Thyroid gland (tissue), 4 donors: Measurements from ENCODE around the gene KIF13A.

Experiments
- POLR2A ChIP-seq, 2 donors: fragments of 450-650 bp; IDR thresholded peaks; one replicate each; pipeline ENCODE4 v1.6.1; 2017; ENCODE audit warnings: antibody characterized with exemption in 2 of 2, mild to moderate bottlenecking in 2 of 2, moderate library complexity in 1 of 2
- TF ChIP-seq, protein P1 (sequence below), 6 experiments: fragments of 200-600 bp in 3 of 6; fragments of 450-650 bp in 3 of 6; sonication (generic) in 3 of 6; IDR thresholded peaks; one replicate each; pipeline ENCODE4 v1.5.1; 2016 to 2019; ENCODE audit warnings: antibody characterized with exemption in 6 of 6, mild to moderate bottlenecking in 2 of 6, inconsistent platforms in 1 of 6, moderate library complexity in 1 of 6

DNA sequence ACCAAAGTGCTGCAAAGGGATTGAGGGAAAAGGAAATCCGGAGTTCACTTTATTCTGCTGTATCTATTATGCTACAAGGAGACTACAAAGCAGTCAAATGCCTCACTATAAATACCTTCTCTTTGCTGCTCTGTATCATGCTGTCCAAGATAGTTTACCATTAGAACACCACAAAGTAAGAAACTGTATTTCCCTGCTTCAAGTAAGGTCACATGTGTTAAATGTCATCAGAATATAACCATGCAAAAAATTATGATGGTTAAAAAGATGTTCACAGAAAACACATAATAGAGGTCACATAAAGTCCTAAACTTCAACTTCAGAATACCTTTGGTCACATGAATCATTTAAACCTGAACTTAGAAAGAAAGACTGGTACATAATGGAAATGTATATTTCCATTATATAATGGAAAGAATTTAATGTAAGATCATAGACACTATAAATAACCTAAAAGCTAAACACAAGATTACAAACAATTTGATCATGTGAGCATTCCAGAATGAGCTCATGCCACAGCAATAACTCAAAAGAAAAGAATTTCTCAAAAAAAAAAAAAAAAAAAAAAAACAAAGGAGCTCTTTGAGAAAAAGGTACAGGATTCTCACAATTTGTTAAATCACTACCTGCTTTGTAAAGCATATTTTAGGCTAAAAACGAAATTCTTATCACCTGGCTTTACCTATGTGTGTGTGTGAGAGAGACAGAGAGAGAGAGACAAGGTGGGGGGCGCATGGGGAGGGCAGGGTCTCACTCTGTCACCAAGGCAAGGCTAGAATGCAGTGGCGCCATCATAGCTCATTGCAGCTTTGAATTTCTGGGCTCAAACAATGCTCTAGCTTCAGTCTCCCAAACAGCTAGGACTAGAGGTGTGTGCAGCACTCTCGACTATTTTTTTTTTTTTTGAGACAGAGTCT, 58.7 kb downstream of the KIF13A start:
- TF ChIP-seq, protein P1, sequence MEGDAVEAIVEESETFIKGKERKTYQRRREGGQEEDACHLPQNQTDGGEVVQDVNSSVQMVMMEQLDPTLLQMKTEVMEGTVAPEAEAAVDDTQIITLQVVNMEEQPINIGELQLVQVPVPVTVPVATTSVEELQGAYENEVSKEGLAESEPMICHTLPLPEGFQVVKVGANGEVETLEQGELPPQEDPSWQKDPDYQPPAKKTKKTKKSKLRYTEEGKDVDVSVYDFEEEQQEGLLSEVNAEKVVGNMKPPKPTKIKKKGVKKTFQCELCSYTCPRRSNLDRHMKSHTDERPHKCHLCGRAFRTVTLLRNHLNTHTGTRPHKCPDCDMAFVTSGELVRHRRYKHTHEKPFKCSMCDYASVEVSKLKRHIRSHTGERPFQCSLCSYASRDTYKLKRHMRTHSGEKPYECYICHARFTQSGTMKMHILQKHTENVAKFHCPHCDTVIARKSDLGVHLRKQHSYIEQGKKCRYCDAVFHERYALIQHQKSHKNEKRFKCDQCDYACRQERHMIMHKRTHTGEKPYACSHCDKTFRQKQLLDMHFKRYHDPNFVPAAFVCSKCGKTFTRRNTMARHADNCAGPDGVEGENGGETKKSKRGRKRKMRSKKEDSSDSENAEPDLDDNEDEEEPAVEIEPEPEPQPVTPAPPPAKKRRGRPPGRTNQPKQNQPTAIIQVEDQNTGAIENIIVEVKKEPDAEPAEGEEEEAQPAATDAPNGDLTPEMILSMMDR (IDR thresholded peaks at IDR 0.05): no peak
- no peak for TF ChIP-seq POLR2A (IDR thresholded peaks at IDR 0.05)
